H9 (cell line): ENCODE data around the gene DOCK9. TPM values are rescaled to one million over a fixed set of nuclear protein-coding genes. Genes with fewer than 3 reads are reported as not detected.

Experiments used
- DNase-seq: peaks from one replicate; pipeline ENCODE4 v3.0.0-alpha.2; 2017
- H2AFZ ChIP-seq: one replicate; pipeline ENCODE4 v1.6.1; 2013; ENCODE audit warnings: mild to moderate bottlenecking, low read length, control low read depth, moderate library complexity
- H2AK5ac ChIP-seq: 2 replicates; pipeline ENCODE4 v1.6.1; 2013; ENCODE audit warnings: low read length, control low read depth, mixed read lengths; ENCODE audit not compliant: insufficient read length
- H2BK120ac ChIP-seq: one replicate; pipeline ENCODE4 v1.6.1; 2013; ENCODE audit warnings: low read depth, mild to moderate bottlenecking, low read length, control low read depth, inconsistent platforms; ENCODE audit not compliant: poor library complexity, severe bottlenecking
- H2BK12ac ChIP-seq: 2 replicates; pipeline ENCODE4 v1.6.1; 2013; ENCODE audit warnings: low read length, control low read depth, mixed read lengths, low read depth; ENCODE audit not compliant: insufficient read length
- H2BK15ac ChIP-seq: 2 replicates; pipeline ENCODE4 v1.6.1; 2013; ENCODE audit warnings: low read depth, low read length, control low read depth
- H2BK20ac ChIP-seq: one replicate; pipeline ENCODE4 v1.6.1; 2013; ENCODE audit warnings: low read depth, mild to moderate bottlenecking, low read length, control low read depth, inconsistent platforms; ENCODE audit not compliant: poor library complexity, severe bottlenecking
- H2BK5ac ChIP-seq: 2 replicates; pipeline ENCODE4 v1.6.1; 2013; ENCODE audit warnings: low read length, control low read depth, mixed read lengths; ENCODE audit not compliant: insufficient read length
- H3K14ac ChIP-seq: 2 replicates; pipeline ENCODE4 v1.6.1; 2013; ENCODE audit warnings: low read length, control low read depth; ENCODE audit not compliant: insufficient read depth
- H3K18ac ChIP-seq: 2 replicates; pipeline ENCODE4 v1.6.1; 2013; ENCODE audit warnings: low read depth, mild to moderate bottlenecking, mixed read lengths, low read length, control low read depth; ENCODE audit not compliant: insufficient read length
- H3K23ac ChIP-seq: 2 replicates; pipeline ENCODE4 v1.6.1; 2013; ENCODE audit warnings: low read length, control low read depth, mixed read lengths, low read depth; ENCODE audit not compliant: insufficient read length
- H3K23me2 ChIP-seq: 2 replicates; pipeline ENCODE4 v1.6.1; 2013; ENCODE audit warnings: low read depth, mild to moderate bottlenecking, mixed read lengths, low read length, control low read depth; ENCODE audit not compliant: insufficient read length, poor library complexity, severe bottlenecking
- H3K27ac ChIP-seq: 2 replicates; pipeline ENCODE4 v1.5.1; 2013; ENCODE audit warnings: low read length, control low read depth, mixed read lengths, low read depth; ENCODE audit not compliant: insufficient read length
- H3K27me3 ChIP-seq: 2 replicates; pipeline ENCODE4 v1.6.1; 2013; ENCODE audit warnings: low read length, control low read depth, inconsistent platforms; ENCODE audit not compliant: insufficient read depth
- H3K4ac ChIP-seq: 2 replicates; pipeline ENCODE4 v1.6.1; 2013; ENCODE audit warnings: low read depth, mild to moderate bottlenecking, control low read depth, inconsistent platforms, low read length, moderate library complexity
- H3K4me1 ChIP-seq: 2 replicates; pipeline ENCODE4 v1.6.1; 2013; ENCODE audit warnings: low read length, control low read depth, inconsistent platforms; ENCODE audit not compliant: insufficient read depth
- H3K4me2 ChIP-seq: 2 replicates; pipeline ENCODE4 v1.6.1; 2013; ENCODE audit warnings: low read length, control low read depth, mixed read lengths; ENCODE audit not compliant: insufficient read length, insufficient read depth
- H3K56ac ChIP-seq: 2 replicates; pipeline ENCODE4 v1.6.1; 2013; ENCODE audit warnings: low read depth, mild to moderate bottlenecking, mixed read lengths, low read length, control low read depth; ENCODE audit not compliant: insufficient read length
- H3K79me1 ChIP-seq: 2 replicates; pipeline ENCODE4 v1.6.1; 2013; ENCODE audit warnings: low read depth, mild to moderate bottlenecking, moderate library complexity, low read length, control low read depth, inconsistent platforms; ENCODE audit not compliant: insufficient read depth, poor library complexity, severe bottlenecking
- H3K79me2 ChIP-seq: 2 replicates; pipeline ENCODE4 v1.6.1; 2013; ENCODE audit warnings: low read length, control low read depth, inconsistent platforms; ENCODE audit not compliant: insufficient read depth
- H3K9ac ChIP-seq: 2 replicates; pipeline ENCODE4 v1.6.1; 2013; ENCODE audit warnings: low read length, control low read depth, mixed read lengths; ENCODE audit not compliant: insufficient read length; ENCODE audit errors: extremely low read depth
- H3K9me3 ChIP-seq: one replicate; pipeline ENCODE4 v1.6.1; 2013; ENCODE audit warnings: low read depth, low read length, inconsistent platforms; ENCODE audit not compliant: control insufficient read depth
- H3T11ph ChIP-seq: one replicate; pipeline ENCODE4 v1.6.1; 2013; ENCODE audit warnings: mild to moderate bottlenecking, low read length, control low read depth, inconsistent platforms
- H4K20me1 ChIP-seq: one replicate; pipeline ENCODE4 v1.6.1; 2013; ENCODE audit not compliant: control insufficient read depth, insufficient read length, insufficient read depth
- H4K5ac ChIP-seq: 2 replicates; pipeline ENCODE4 v1.6.1; 2013; ENCODE audit warnings: low read depth, mild to moderate bottlenecking, mixed read lengths, low read length, control low read depth; ENCODE audit not compliant: insufficient read length
- H4K8ac ChIP-seq: replicated peaks from 2 replicates; pipeline ENCODE4 v1.6.1; 2013; ENCODE audit warnings: low read length, control low read depth, mixed read lengths, low read depth; ENCODE audit not compliant: insufficient read length
- H4K91ac ChIP-seq: 2 replicates; pipeline ENCODE4 v1.6.1; 2013; ENCODE audit warnings: low read depth, mild to moderate bottlenecking, moderate library complexity, mixed read lengths, low read length, control low read depth; ENCODE audit not compliant: insufficient read length
- H3K27ac Mint-ChIP-seq, 3 experiments: 2 replicates in 2 of 3; 3 replicates in 1 of 3; pipeline ENCODE4 v1.8.0; 2020 to 2021; ENCODE audit warnings: mixed read lengths in 3 of 3, mild to moderate bottlenecking in 1 of 3, moderate library complexity in 1 of 3
- H3K27me3 Mint-ChIP-seq: 2 replicates; pipeline ENCODE4 v1.8.0; 2021; ENCODE audit warnings: low read depth, mild to moderate bottlenecking, moderate library complexity, mixed read lengths
- H3K36me3 Mint-ChIP-seq, 3 experiments: 2 replicates in 2 of 3; 3 replicates in 1 of 3; pipeline ENCODE4 v1.8.0; 2020 to 2021; ENCODE audit warnings: low read depth in 3 of 3, mixed read lengths in 3 of 3; ENCODE audit not compliant: insufficient read depth in 1 of 3
- H3K4me1 Mint-ChIP-seq, 2 experiments: 2 replicates each; pipeline ENCODE4 v1.8.0; 2020; ENCODE audit warnings: mixed read lengths in 2 of 2
- H3K4me3 Mint-ChIP-seq, 2 experiments: 2 replicates in 1 of 2; 3 replicates in 1 of 2; pipeline ENCODE4 v1.8.0; 2020 to 2021; ENCODE audit warnings: mild to moderate bottlenecking in 2 of 2, mixed read lengths in 2 of 2, moderate library complexity in 1 of 2
- H3K9me3 Mint-ChIP-seq, 2 experiments: 2 replicates in 1 of 2; 3 replicates in 1 of 2; pipeline ENCODE4 v1.8.0; 2020; ENCODE audit warnings: mild to moderate bottlenecking in 2 of 2, mixed read lengths in 2 of 2, moderate library complexity in 1 of 2
- CTCF ChIP-seq: fragments of 200-600 bp; sonication (generic); conservative IDR thresholded peaks from 3 replicates; pipeline ENCODE4 v1.8.0; 2021; ENCODE audit warnings: antibody characterized with exemption, mild to moderate bottlenecking
- WGBS: extraction: QIAGEN DNeasy Blood & Tissue Kit; methylation state at CpG from one replicate; pipeline ENCODE4 v1.1.7; 2013; ENCODE audit warnings: missing lambda C conversion rate, low lambda C conversion rate, mixed read lengths; ENCODE audit not compliant: insufficient read length; ENCODE audit errors: extremely low coverage; 5-methylcytosine and 5-hydroxymethylcytosine counted together
- total RNA-seq: library from RNA; stranded (reverse); gene quantifications from 2 replicates; pipeline ENCODE4 v1.2.1, GENCODE V29; 2021

The DOCK9 gene
- total RNA-seq, 1 experiment from 2014 or later: 23.0 TPM

DNA sequence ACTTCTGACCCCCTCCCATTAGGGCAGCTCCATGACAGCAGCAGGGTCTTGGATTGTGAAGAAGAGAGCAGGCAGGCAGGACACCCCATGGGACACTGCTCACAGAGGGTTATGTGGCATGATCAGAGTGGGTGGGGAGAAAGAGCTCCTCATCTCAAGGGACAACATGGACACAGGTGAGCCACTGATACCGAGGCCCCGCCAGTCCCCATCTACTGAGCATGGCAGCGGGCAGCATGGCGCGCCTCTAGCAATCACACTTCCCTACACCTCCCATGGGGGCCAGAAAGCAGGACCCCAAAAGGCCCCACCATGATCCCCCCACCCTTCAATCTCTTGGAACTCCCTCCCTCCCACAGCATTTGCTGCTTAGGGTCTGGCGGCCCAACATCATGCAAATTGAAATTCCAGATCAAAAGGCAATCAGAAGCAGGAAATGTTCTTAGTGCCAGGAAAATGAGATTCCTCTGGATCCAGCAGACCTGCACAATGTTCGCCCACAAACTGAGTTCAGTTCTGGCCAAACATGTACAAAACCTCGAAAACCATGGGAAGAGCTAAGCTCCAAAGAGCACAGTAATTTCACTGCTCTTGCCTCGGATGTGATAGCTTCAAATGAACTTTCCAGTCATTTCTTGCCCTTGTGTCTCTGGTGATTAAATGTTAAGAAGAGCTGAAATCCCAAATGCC is 14.8 kb downstream of the DOCK9 start:
- H3K36me3 Mint-ChIP-seq: no peaks in the 10 kb centered on the region; a peak in 2 of 7 replicates
- no peak overlapping the region for H3K4me3 Mint-ChIP-seq
- WGBS: no CpG with 5 or more reads among the region's 9 CpGs
- Histone ChIP-seq H4K91ac (no peak overlapping the region), H3K4me2 (no peak overlapping the region), H2BK12ac (no peak overlapping the region), H3K14ac (no peak overlapping the region), H3K56ac (no peak overlapping the region), H3K9me3 (no peaks in the 10 kb centered on the region), H2AFZ (no peak overlapping the region), H3K9ac (no peak overlapping the region), H2BK5ac (no peak overlapping the region), H2BK20ac (no peak overlapping the region), H4K8ac (no peak overlapping the region), H4K20me1 (no peaks in the 10 kb centered on the region), H2AK5ac (no peak overlapping the region), H3K18ac (no peak overlapping the region), H3T11ph (no peak overlapping the region), H3K4me1 (0 out of 2 replicates have a peak, but pooled peaks cover 2% of the 10 kb centered on the region), H3K79me2 (no peaks in the 10 kb centered on the region), H3K79me1 (no peaks in the 10 kb centered on the region), H3K23ac (no peak overlapping the region), H2BK120ac (no peak overlapping the region), H3K27ac (no peak overlapping the region), H3K4ac (no peak overlapping the region), H3K27me3 (no peaks in the 10 kb centered on the region), H2BK15ac (no peak overlapping the region), H3K23me2 (no peaks in the 10 kb centered on the region), H4K5ac (no peak overlapping the region)
- H3K4me1 Mint-ChIP-seq: peaks cover 9 to 15% of the 10 kb centered on the region in 2 experiments
- no peak for DNase-seq
- no peaks in the 10 kb centered on the region for H3K27me3 Mint-ChIP-seq
- TF ChIP-seq CTCF: no peak
- no peaks in the 10 kb centered on the region for H3K9me3 Mint-ChIP-seq
- H3K27ac Mint-ChIP-seq: no peak overlapping the region
